HepG2 (cell line): ENCODE measurements around the gene STPG4. TPM values are rescaled to one million over a fixed set of nuclear protein-coding genes. Genes with fewer than 3 reads are reported as not detected.
A peak's percentile ranks its signal among the peaks of the same experiment; 100 is the strongest.

Source experiments
- ATAC-seq: fragments of 200-7000 bp; cut with Tn5 transposase; 3 replicates; pipeline ENCODE4 v1.9.1; 2020; ENCODE audit warnings: mild to moderate bottlenecking, moderate library complexity
- BruUV-seq: library from RNA; stranded (reverse); fragments of 400-500 nt; replicated peaks from 2 replicates; lab custom pipeline; 2021; lab: Mats Ljungman, UMichigan
- CTCF ChIA-PET: fragments of 300-600 bp; formaldehyde crosslinking; extraction: SDS; loops from one replicate; lab custom pipeline; 2021; ENCODE audit warnings: low total read pairs, inconsistent platforms, low intra/inter-chr PET ratio; lab: Yijun Ruan, JAX
- POLR2A ChIA-PET: fragments of 350-600 bp; sonication (Branson Sonifier 250); formaldehyde crosslinking; loops from one replicate; lab custom pipeline; 2020; ENCODE audit warnings: antibody characterized with exemption, inconsistent platforms; lab: Yijun Ruan, JAX
- DNase-seq: peaks from one replicate; pipeline ENCODE4 v3.0.0-alpha.2; 2015; ENCODE audit warnings: low spot score
- FAIRE-seq: peaks from 3 replicates; lab custom pipeline; 2011; peaks lifted over from hg19 to GRCh38; lab: Jason Lieb, UNC
- H2AFZ ChIP-seq: one replicate; pipeline ENCODE4 v1.6.1; 2011; ENCODE audit warnings: low read length, inconsistent platforms
- H3K27ac ChIP-seq: fragments of 300-600 bp; 3 replicates; pipeline ENCODE4 v1.8.0; 2011; ENCODE audit warnings: mixed run types, mild to moderate bottlenecking, mixed read lengths, low read length, inconsistent platforms; ENCODE audit not compliant: insufficient read depth; ENCODE audit errors: extremely low read length
- H3K27me3 ChIP-seq, 2 experiments: fragments of 200-600 bp in 1 of 2; 2 replicates in 1 of 2; 3 replicates in 1 of 2; pipeline versions ENCODE4 v1.6.0 to v1.8.0; 2011; ENCODE audit warnings: low read length in 2 of 2, mild to moderate bottlenecking in 2 of 2, moderate library complexity in 2 of 2, inconsistent platforms in 1 of 2; ENCODE audit not compliant: insufficient read depth in 2 of 2, control insufficient read depth in 1 of 2
- H3K36me3 ChIP-seq, 2 experiments: fragments of 200-600 bp in 1 of 2; replicated peaks in 1 of 2; 2 replicates in 1 of 2; 3 replicates in 1 of 2; pipeline versions ENCODE4 v1.5.1 to v1.8.0; 2011; ENCODE audit warnings: low read length in 2 of 2, inconsistent platforms in 1 of 2; ENCODE audit not compliant: insufficient read depth in 2 of 2, control insufficient read depth in 1 of 2
- H3K4me1 ChIP-seq: 2 replicates; pipeline ENCODE4 v1.5.1; 2012; ENCODE audit warnings: low read length, inconsistent platforms; ENCODE audit not compliant: insufficient read depth
- H3K4me2 ChIP-seq: 2 replicates; pipeline ENCODE4 v1.6.0; 2011; ENCODE audit warnings: low read depth, low read length, inconsistent platforms
- H3K4me3 ChIP-seq, 3 experiments: fragments of 200-600 bp in 1 of 3; sonication (generic), shearing (Covaris generic) in 1 of 3; replicated peaks in 1 of 3; 2 replicates each; pipeline ENCODE4 v1.5.1; 2011 to 2016; ENCODE audit warnings: low read length in 3 of 3, inconsistent platforms in 2 of 3, low read depth in 2 of 3, mild to moderate bottlenecking in 2 of 3, control low read depth in 1 of 3, mixed read lengths in 1 of 3; ENCODE audit not compliant: insufficient read depth in 1 of 3
- H3K79me2 ChIP-seq: one replicate; pipeline ENCODE4 v1.6.1; 2011; ENCODE audit warnings: low read length, inconsistent platforms; ENCODE audit not compliant: insufficient read depth
- H3K9ac ChIP-seq: 2 replicates; pipeline ENCODE4 v1.6.0; 2011; ENCODE audit warnings: mild to moderate bottlenecking, low read depth, low read length, inconsistent platforms; ENCODE audit not compliant: insufficient read depth
- H3K9me3 ChIP-seq: 2 replicates; pipeline ENCODE4 v1.5.1; 2012; ENCODE audit warnings: mild to moderate bottlenecking, low read length
- H4K20me1 ChIP-seq: 2 replicates; pipeline ENCODE4 v1.6.0; 2011; ENCODE audit warnings: inconsistent platforms, mild to moderate bottlenecking, low read length, moderate library complexity; ENCODE audit not compliant: insufficient read depth
- CCAR2 ChIP-seq: fragments of 200-400 bp; formaldehyde crosslinking; optimal IDR thresholded peaks from 2 replicates; pipeline ENCODE3; 2018; ENCODE audit warnings: low read depth, mild to moderate bottlenecking, low read length, moderate library complexity
- ESRRA ChIP-seq: sonication (generic); formaldehyde crosslinking; IDR thresholded peaks from 2 replicates; pipeline ENCODE4 v1.5.1; 2020; ENCODE audit warnings: mild to moderate bottlenecking, low read depth, missing genetic modification reagents
- KLF16 ChIP-seq, 2 experiments: sonication (generic) in 1 of 2; formaldehyde crosslinking in 1 of 2; IDR thresholded peaks; 2 replicates each; pipeline versions ENCODE4 v1.6.1 to v1.8.0; 2016 to 2023; ENCODE audit warnings: missing genetic modification reagents in 2 of 2, missing compliant biosample characterization in 1 of 2
- MED1 ChIP-seq: sonication (generic); formaldehyde crosslinking; IDR thresholded peaks from 2 replicates; pipeline ENCODE4 v1.4.0; 2020; ENCODE audit warnings: missing genetic modification reagents
- MTA3 ChIP-seq: sonication (generic); formaldehyde crosslinking; IDR thresholded peaks from 2 replicates; pipeline ENCODE4 v1.4.0; 2020; ENCODE audit warnings: missing genetic modification reagents
- MTERF4 ChIP-seq: sonication (generic); formaldehyde crosslinking; IDR thresholded peaks from 2 replicates; pipeline ENCODE4 v1.8.0; 2023; ENCODE audit warnings: mild to moderate bottlenecking, missing genetic modification reagents
- POLR2AphosphoS5 ChIP-seq: IDR thresholded peaks from 2 replicates; pipeline ENCODE4 v1.6.1; 2012; ENCODE audit warnings: low read depth, low read length
- SETDB1 ChIP-seq: sonication (generic); formaldehyde crosslinking; IDR thresholded peaks from 2 replicates; pipeline ENCODE4 v1.5.1; 2020; ENCODE audit warnings: missing genetic modification reagents, mild to moderate bottlenecking, borderline replicate concordance
- SMARCE1 ChIP-seq: fragments of 450-650 bp; IDR thresholded peaks from 2 replicates; pipeline ENCODE4 v1.6.1; 2017; ENCODE audit warnings: borderline replicate concordance
- YEATS2 ChIP-seq: sonication (generic); formaldehyde crosslinking; IDR thresholded peaks from 2 replicates; pipeline ENCODE4 v1.4.0; 2020; ENCODE audit warnings: missing genetic modification reagents, borderline replicate concordance
- ZBTB46 ChIP-seq: sonication (generic); formaldehyde crosslinking; IDR thresholded peaks from 2 replicates; pipeline ENCODE4 v1.4.0; 2020; ENCODE audit warnings: mild to moderate bottlenecking, missing genetic modification reagents, borderline replicate concordance
- ZFP41 ChIP-seq: sonication (generic); formaldehyde crosslinking; IDR thresholded peaks from 2 replicates; pipeline ENCODE4 v1.4.0; 2020; ENCODE audit warnings: mild to moderate bottlenecking, missing genetic modification reagents, borderline replicate concordance
- ZNF230 ChIP-seq: sonication (generic); formaldehyde crosslinking; IDR thresholded peaks from 2 replicates; pipeline ENCODE4 v1.4.0; 2020; ENCODE audit warnings: mild to moderate bottlenecking, missing genetic modification reagents
- ZNF484 ChIP-seq: sonication (generic); formaldehyde crosslinking; IDR thresholded peaks from 2 replicates; pipeline ENCODE4 v1.5.1; 2020; ENCODE audit warnings: mild to moderate bottlenecking, low read depth, missing genetic modification reagents, borderline replicate concordance
- ZNF562 ChIP-seq: sonication (generic); formaldehyde crosslinking; IDR thresholded peaks from 2 replicates; pipeline ENCODE4 v1.8.0; 2022; ENCODE audit warnings: missing genetic modification reagents, borderline replicate concordance
- ZNF746 ChIP-seq: sonication (generic); formaldehyde crosslinking; IDR thresholded peaks from 2 replicates; pipeline ENCODE4 v1.8.0; 2022; ENCODE audit warnings: mild to moderate bottlenecking, missing genetic modification reagents
- ZNF780A ChIP-seq: sonication (generic); formaldehyde crosslinking; IDR thresholded peaks from 2 replicates; pipeline ENCODE4 v1.8.0; 2022; ENCODE audit warnings: mild to moderate bottlenecking, missing genetic modification reagents, moderate library complexity
- ZXDC ChIP-seq: sonication (generic); formaldehyde crosslinking; IDR thresholded peaks from 2 replicates; pipeline ENCODE4 v1.5.0; 2020; ENCODE audit warnings: mild to moderate bottlenecking, missing genetic modification reagents
- WGBS: methylation state at CpG from one replicate; pipeline ENCODE4 v1.1.6; 2017; ENCODE audit warnings: low lambda C conversion rate; 5-methylcytosine and 5-hydroxymethylcytosine counted together
- in situ Hi-C: cut with HindIII; loops from 2 replicates; pipeline ENCODE4 v1.10.0; 2017; ENCODE audit warnings: low pct_unique_long_range_greater_than_20kb; ENCODE audit not compliant: extremely low pct_ligation_motif_present
- intact Hi-C: fragments of 100-400 bp; cut with micrococcal nuclease; formaldehyde crosslinking; loops from one replicate; pipeline ENCODE4 v1.10.0; 2022; ENCODE audit not compliant: unreplicated experiment
- polyA plus RNA-seq, 8 experiments: library from polyadenylated mRNA; depleted of rRNA in 3 of 8; stranded (reverse) in 7 of 8; unstranded in 1 of 8; fragments of >200 nt; fragmentation: Illumina TruSeq in 4 of 8; extraction: Trizol in 4 of 8; gene quantifications; 2 replicates each; pipeline versions ENCODE4 v1.2.1 to v1.2.3, GENCODE V29; 2011 to 2016; ENCODE audit warnings: low read depth in 4 of 8, missing spikeins in 1 of 8, mixed read lengths in 1 of 8; ENCODE audit not compliant: insufficient read depth in 1 of 8
- total RNA-seq, 5 experiments: library from RNA; depleted of rRNA; stranded (reverse); fragments of >200 nt; fragmentation: Illumina TruSeq; extraction: Trizol; gene quantifications; 2 replicates each; pipeline ENCODE4 v1.2.3, GENCODE V29; 2016; ENCODE audit warnings: low read depth in 1 of 5

Gene STPG4
- total and polyA plus RNA-seq, 2 of the 13 experiments (the other 11 are each of a cell fraction or from before 2014, with no cell fraction given): 0.11 to 0.15 TPM

- in situ Hi-C loops (loop anchor here (5.0 kb wide), 1 partner anchor 121 kb away; no protein-coding TSS in a partner anchor), intact Hi-C loops (no loop called here)
- H2AFZ ChIP-seq: no peak overlapping the region
- H3K4me3 ChIP-seq: no peak overlapping the region
- CTCF ChIA-PET: no interaction called here
- no peak overlapping the region for H3K4me2 ChIP-seq
- POLR2A ChIA-PET: interaction anchor here (1.0 kb wide), 1 partner anchor 30 kb away, joined by 5 read pairs; no protein-coding TSS in a partner anchor
- H3K27ac ChIP-seq: no peak overlapping the region
- WGBS: 99% methylated on average over 2 of the region's 2 CpGs
- peaks cover 10 to 48% of the 10 kb centered on the region in 2 experiments for H3K36me3 ChIP-seq
- BruUV-seq: no TSS peak
- FAIRE-seq: no peak
- peaks cover 43% of the 10 kb centered on the region for H3K4me1 ChIP-seq
- H3K27me3 ChIP-seq: no peaks in the 10 kb centered on the region
- no peaks in the 10 kb centered on the region for H3K9me3 ChIP-seq
- no peak for ATAC-seq
- H4K20me1 ChIP-seq: peaks cover 22% of the 10 kb centered on the region; the same call in 1 of the 2 replicates
- no peak for DNase-seq
- H3K9ac ChIP-seq: no peak overlapping the region
- peaks cover 17% of the 10 kb centered on the region for H3K79me2 ChIP-seq
- TF ChIP-seq ZXDC (CRISPR knock-in tag): no peak
- no peak for TF ChIP-seq SMARCE1
- TF ChIP-seq ZBTB46: no peak
- no peak for TF ChIP-seq ZFP41 (CRISPR knock-in tag)
- TF ChIP-seq ZNF780A (CRISPR knock-in tag): no peak
- no peak for TF ChIP-seq MTA3 (CRISPR knock-in tag)
- no peak for TF ChIP-seq MED1
- no peak for TF ChIP-seq ZNF230 (CRISPR knock-in tag)
- no peak for TF ChIP-seq ZNF746 (CRISPR knock-in tag)
- no peak for TF ChIP-seq KLF16 (CRISPR knock-in tag; IDR thresholded peaks at IDR 0.05)
- TF ChIP-seq YEATS2 (CRISPR knock-in tag): no peak
- no peak for TF ChIP-seq SETDB1 (CRISPR knock-in tag)
- TF ChIP-seq CCAR2: no peak
- no peak for TF ChIP-seq ESRRA
- peak; percentile 38; the same call in 1 of the 2 replicates for TF ChIP-seq POLR2AphosphoS5
- TF ChIP-seq ZNF562 (CRISPR knock-in tag): no peak
- no peak for TF ChIP-seq MTERF4
- TF ChIP-seq ZNF484: no peak
Measured at GRCh38 chr2:47158576-47158975, 3.5 kb upstream of the STPG4 start.
